CD4-positive, alpha-beta T cell (primary cell): Measurements from ENCODE around the gene SEMA7A. TPM values are rescaled to one million over a fixed set of nuclear protein-coding genes. Genes with fewer than 3 reads are reported as not detected.
A peak's percentile ranks its signal among the peaks of the same experiment; 100 is the strongest.

Source experiments
- ATAC-seq: fragments of 200-7000 bp; cut with Tn5 transposase; one replicate; pipeline ENCODE4 v1.10.0; 2022; ENCODE audit warnings: mild to moderate bottlenecking; ENCODE audit not compliant: poor library complexity
- CTCF ChIA-PET: fragments of 350-600 bp; sonication (Branson Sonifier 250); formaldehyde crosslinking; loops from one replicate; lab custom pipeline; 2021; ENCODE audit warnings: antibody characterized with exemption, inconsistent platforms; lab: Charles Lee
- POLR2A ChIA-PET: fragments of 350-600 bp; sonication (Branson Sonifier 250); formaldehyde crosslinking; loops from one replicate; lab custom pipeline; 2021; ENCODE audit warnings: antibody characterized with exemption, inconsistent platforms; lab: Charles Lee
- DNase-seq, 14 experiments: peaks; one replicate each; pipeline ENCODE4 v3.0.0-alpha.2; 2013 to 2020; ENCODE audit warnings: mixed read lengths in 2 of 14
- H3K27ac ChIP-seq, 2 donors: one replicate each; pipeline versions ENCODE4 v1.5.1 to v1.7.0; 2013; ENCODE audit warnings: low read length in 2 of 2, low read depth in 1 of 2, mild to moderate bottlenecking in 1 of 2
- H3K27me3 ChIP-seq, 2 experiments: 1 replicate in 1 of 2; 2 replicates in 1 of 2; pipeline versions ENCODE4 v1.6.1 to v1.7.0; 2013; ENCODE audit warnings: low read length in 2 of 2, control low read depth in 1 of 2, mild to moderate bottlenecking in 1 of 2, moderate library complexity in 1 of 2; ENCODE audit not compliant: insufficient read depth in 2 of 2, control insufficient read depth in 1 of 2
- H3K36me3 ChIP-seq: one replicate; pipeline ENCODE4 v1.6.1; 2013; ENCODE audit warnings: low read length, control low read depth; ENCODE audit not compliant: insufficient read depth
- H3K4me1 ChIP-seq: one replicate; pipeline ENCODE4 v1.6.1; 2013; ENCODE audit warnings: low read length, control low read depth; ENCODE audit not compliant: insufficient read depth
- H3K4me3 ChIP-seq: one replicate; pipeline ENCODE4 v1.5.1; 2013; ENCODE audit warnings: mild to moderate bottlenecking, low read length, moderate library complexity
- H3K9me3 ChIP-seq, 2 experiments: 1 replicate in 1 of 2; 2 replicates in 1 of 2; pipeline versions ENCODE4 v1.6.1 to v1.7.0; 2013; ENCODE audit warnings: low read length in 2 of 2, mild to moderate bottlenecking in 2 of 2, control low read depth in 1 of 2, moderate library complexity in 1 of 2; ENCODE audit not compliant: control insufficient read depth in 1 of 2, insufficient read depth in 1 of 2
- H3K27ac Mint-ChIP-seq: one replicate; pipeline ENCODE4 v1.8.0; 2020; ENCODE audit warnings: mixed read lengths
- H3K27me3 Mint-ChIP-seq: one replicate; pipeline ENCODE4 v1.8.0; 2021; ENCODE audit warnings: mixed read lengths
- H3K36me3 Mint-ChIP-seq: one replicate; pipeline ENCODE4 v1.8.0; 2021; ENCODE audit warnings: low read depth, mixed read lengths
- H3K4me1 Mint-ChIP-seq: one replicate; pipeline ENCODE4 v1.8.0; 2021; ENCODE audit warnings: low read depth, mixed read lengths
- H3K4me3 Mint-ChIP-seq: one replicate; pipeline ENCODE4 v1.8.0; 2020; ENCODE audit warnings: mild to moderate bottlenecking, mixed read lengths
- H3K9me3 Mint-ChIP-seq: one replicate; pipeline ENCODE4 v1.8.0; 2020; ENCODE audit warnings: mixed read lengths
- intact Hi-C, 2 experiments: fragments of 100-400 bp; cut with DNase I in 1 of 2; cut with micrococcal nuclease in 1 of 2; formaldehyde crosslinking; loops; one replicate each; pipeline versions ENCODE4 v1.15.1 to v1.9.0; 2023 to 2025; cut with DNase I, micrococcal nuclease
- total RNA-seq, 174 experiments: library from RNA in 2 of 174; stranded (reverse) in 2 of 174; gene quantifications; one replicate each; pipeline ENCODE4 v1.2.3 and lab custom pipeline; 2021 to 2026
- TF ChIP-seq, protein P1 (sequence below): fragments of 200-600 bp; IDR thresholded peaks from one replicate; pipeline ENCODE4 v1.8.0; 2022; ENCODE audit warnings: antibody characterized with exemption, mild to moderate bottlenecking

SEMA7A gene
- total RNA-seq, 2 experiments from 2014 or later = 2.3 to 2.7 TPM

DNA sequence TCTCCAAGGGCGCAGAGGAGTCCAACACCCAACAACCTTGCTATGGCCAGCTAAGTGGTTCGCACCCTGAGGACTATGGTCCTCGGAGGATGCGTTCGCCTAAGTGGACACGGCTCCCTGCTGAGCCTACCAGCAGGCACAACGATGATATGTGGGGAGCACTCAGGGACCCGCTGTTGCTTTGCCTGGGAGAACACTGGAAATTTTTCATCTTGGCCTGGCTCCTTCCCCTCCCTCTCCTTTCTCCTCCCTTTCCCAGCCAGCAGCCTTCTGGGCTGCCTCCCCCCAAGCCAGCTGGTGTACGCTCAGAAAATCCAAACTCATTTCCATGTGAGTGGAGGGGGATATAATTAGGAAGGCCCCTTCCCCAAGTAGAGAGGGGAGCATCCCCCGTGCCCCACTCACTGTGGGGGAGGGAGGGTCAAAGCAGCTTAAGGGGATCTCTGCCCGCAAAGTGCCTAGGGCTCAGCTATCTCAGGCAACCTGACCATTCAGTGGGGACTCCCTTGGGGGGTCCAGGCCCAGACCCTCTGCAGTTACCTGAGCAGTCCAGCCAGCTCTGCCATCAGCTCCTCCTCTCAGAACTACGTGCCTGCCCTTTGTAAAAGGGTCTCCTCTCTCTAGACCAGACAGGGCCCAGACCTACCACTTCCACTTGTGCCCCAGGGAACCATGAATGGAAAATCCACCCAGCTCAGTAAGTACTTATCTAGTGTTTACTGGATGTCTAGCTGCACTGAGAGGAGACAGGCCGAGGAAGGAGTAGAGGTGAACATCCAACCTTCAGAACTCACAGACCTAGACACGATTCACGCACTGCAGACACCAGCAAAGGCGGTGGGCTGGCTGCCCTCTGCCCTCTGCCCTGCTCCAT, 742 bp upstream of the SEMA7A start:
- peaks cover 16% of the 10 kb centered on the region for H3K4me1 Mint-ChIP-seq
- ChIA-PET POLR2A (no interaction called here), CTCF (interaction anchor here (1.2 to 2.9 kb wide), 2 partner anchors 52 to 60 kb away, joined by 3 to 11 read pairs; no protein-coding TSS in a partner anchor)
- no peaks in the 10 kb centered on the region for H3K9me3 Mint-ChIP-seq
- H3K4me3 Mint-ChIP-seq = peak overlapping the region; percentile 85
- peak overlapping the region; percentile 39 for H3K27ac Mint-ChIP-seq
- H3K27me3 Mint-ChIP-seq = no peaks in the 10 kb centered on the region
- Histone ChIP-seq H3K9me3 (no peaks in the 10 kb centered on the region), H3K36me3 (no peaks in the 10 kb centered on the region), H3K27ac (no peak overlapping the region), H3K27me3 (no peaks in the 10 kb centered on the region), H3K4me3 (peak overlapping the region; percentile 53), H3K4me1 (peaks cover 23% of the 10 kb centered on the region)
- DNase-seq (no peak), ATAC-seq (no peak)
- TF ChIP-seq, protein P1, sequence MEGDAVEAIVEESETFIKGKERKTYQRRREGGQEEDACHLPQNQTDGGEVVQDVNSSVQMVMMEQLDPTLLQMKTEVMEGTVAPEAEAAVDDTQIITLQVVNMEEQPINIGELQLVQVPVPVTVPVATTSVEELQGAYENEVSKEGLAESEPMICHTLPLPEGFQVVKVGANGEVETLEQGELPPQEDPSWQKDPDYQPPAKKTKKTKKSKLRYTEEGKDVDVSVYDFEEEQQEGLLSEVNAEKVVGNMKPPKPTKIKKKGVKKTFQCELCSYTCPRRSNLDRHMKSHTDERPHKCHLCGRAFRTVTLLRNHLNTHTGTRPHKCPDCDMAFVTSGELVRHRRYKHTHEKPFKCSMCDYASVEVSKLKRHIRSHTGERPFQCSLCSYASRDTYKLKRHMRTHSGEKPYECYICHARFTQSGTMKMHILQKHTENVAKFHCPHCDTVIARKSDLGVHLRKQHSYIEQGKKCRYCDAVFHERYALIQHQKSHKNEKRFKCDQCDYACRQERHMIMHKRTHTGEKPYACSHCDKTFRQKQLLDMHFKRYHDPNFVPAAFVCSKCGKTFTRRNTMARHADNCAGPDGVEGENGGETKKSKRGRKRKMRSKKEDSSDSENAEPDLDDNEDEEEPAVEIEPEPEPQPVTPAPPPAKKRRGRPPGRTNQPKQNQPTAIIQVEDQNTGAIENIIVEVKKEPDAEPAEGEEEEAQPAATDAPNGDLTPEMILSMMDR = no peak
- intact Hi-C loops = loop anchor here in 1 of 2 experiments (5.0 kb wide), 1 partner anchor 53 kb away; no protein-coding TSS in a partner anchor
- no peaks in the 10 kb centered on the region for H3K36me3 Mint-ChIP-seq

DNA sequence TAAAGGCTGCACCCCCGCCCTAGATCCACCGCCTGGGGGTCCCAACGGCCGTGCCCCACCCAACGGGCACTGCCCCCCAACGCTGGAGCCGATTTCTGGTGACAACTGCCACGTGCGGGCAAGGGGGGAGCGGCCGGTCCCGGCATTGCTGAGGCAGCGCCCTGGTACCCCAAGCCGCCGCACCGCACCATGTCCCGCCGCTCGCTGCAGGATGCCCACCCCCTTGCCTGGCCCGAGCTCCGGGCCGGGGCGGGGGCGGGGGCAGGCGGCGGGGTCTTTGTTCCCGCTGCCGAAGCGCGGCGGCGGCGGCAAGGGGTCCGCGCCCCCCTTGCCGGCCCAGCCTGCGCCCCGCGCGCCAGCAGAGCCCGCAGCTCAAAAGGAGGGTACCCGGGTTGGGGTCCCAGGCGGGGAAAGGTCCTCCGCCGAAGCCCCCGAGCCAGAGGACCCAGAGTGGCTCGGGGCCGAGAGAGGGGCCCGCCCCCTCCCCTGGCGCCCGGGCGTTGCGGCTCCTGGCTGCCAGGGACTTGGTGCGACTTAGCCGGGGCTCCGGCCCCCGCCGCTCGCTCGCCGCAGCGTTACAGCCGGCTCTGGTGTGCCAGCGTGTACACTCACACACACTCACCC, 678 bp downstream of the SEMA7A start:
- TF ChIP-seq, protein P1 = no peak
- ChIA-PET POLR2A (interaction anchor here (1.1 kb wide), 1 partner anchor 28 kb away, joined by 3 read pairs; the partner anchor contains the start of gene UBL7), CTCF (interaction anchor here (2.9 kb wide), 1 partner anchor 51 kb away, joined by 11 read pairs; no protein-coding TSS in a partner anchor)
- Mint-ChIP-seq H3K4me3 (peak overlapping the region; percentile 72), H3K9me3 (no peaks in the 10 kb centered on the region), H3K36me3 (no peaks in the 10 kb centered on the region), H3K27me3 (no peaks in the 10 kb centered on the region), H3K27ac (no peak overlapping the region), H3K4me1 (peaks cover 16% of the 10 kb centered on the region)
- ATAC-seq = no peak
- intact Hi-C loops = no loop called here
- Histone ChIP-seq H3K4me3 (peak overlapping the region; percentile 45), H3K27me3 (no peaks in the 10 kb centered on the region), H3K4me1 (peaks cover 20% of the 10 kb centered on the region), H3K9me3 (no peaks in the 10 kb centered on the region), H3K36me3 (no peaks in the 10 kb centered on the region), H3K27ac (no peak overlapping the region)
- peak in 2 of 14 experiments; percentile 20 to 23 for DNase-seq

DNA sequence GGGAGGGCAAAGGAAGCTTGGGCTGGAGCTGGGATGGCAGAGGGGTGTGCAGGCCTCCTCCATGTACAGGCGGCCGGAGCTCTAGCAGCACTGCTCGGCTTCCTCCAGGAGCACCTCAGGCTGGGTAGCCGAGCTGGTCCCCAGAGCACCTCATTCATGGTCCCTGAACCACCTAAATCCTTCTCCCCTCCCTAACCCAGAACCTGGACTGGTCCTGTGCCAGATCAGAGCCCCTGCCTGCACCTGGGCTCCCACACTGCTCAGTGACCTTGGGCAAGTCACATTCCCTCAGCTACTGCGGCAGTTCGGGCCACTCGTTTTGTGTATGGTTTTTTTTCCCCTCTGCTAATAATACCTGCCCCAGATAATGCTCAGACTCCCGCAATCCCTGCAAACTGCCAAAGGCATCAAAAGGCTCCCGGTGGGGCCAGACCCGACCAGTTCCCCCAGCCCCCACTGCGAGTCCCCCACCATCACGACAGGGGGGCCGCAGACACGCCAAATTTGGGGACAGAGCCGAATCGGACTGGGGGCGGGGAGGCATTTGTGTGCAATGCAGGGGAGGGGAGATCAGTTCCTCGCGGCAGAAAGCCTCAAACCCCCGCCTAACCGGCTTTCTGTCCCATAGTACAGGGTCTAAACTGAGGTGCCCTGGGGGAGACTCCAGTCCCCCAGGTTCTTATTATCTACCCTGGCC, 1.3 kb downstream of the SEMA7A start:
- no peak overlapping the region for H3K27ac Mint-ChIP-seq
- H3K27me3 Mint-ChIP-seq = no peaks in the 10 kb centered on the region
- DNase-seq (no peak), ATAC-seq (no peak)
- peak overlapping the region; percentile 72 for H3K4me3 Mint-ChIP-seq
- H3K4me3 ChIP-seq = peak overlapping the region; percentile 16
- no peak overlapping the region for H3K27ac ChIP-seq
- ChIA-PET POLR2A (interaction anchor here (1.0 kb wide), 1 partner anchor 31 kb away, joined by 3 read pairs; no protein-coding TSS in a partner anchor), CTCF (interaction anchor here (1.9 kb wide), 1 partner anchor 50 kb away, joined by 8 read pairs; no protein-coding TSS in a partner anchor)
- H3K27me3 ChIP-seq = no peaks in the 10 kb centered on the region
- H3K9me3 ChIP-seq = no peaks in the 10 kb centered on the region
- H3K4me1 ChIP-seq = peaks cover 20% of the 10 kb centered on the region
- no peaks in the 10 kb centered on the region for H3K9me3 Mint-ChIP-seq
- intact Hi-C loops = no loop called here
- no peaks in the 10 kb centered on the region for H3K36me3 ChIP-seq
- H3K36me3 Mint-ChIP-seq = no peaks in the 10 kb centered on the region
- TF ChIP-seq, protein P1 = no peak
- peaks cover 16% of the 10 kb centered on the region for H3K4me1 Mint-ChIP-seq
